ENCODE measurements around the gene LY6G5B. TPM values are rescaled to one million over a fixed set of nuclear protein-coding genes. Genes with fewer than 3 reads are reported as not detected.

The LY6G5B gene
- total RNA-seq, 2 donors from 2014 or later: 1.8 to 13.0 TPM

GRCh38 chr6:31686483-31686882, 16.7 kb downstream of the LY6G5B start:
- Histone ChIP-seq H3K36me3 (peaks cover 15 to 20% of the 10 kb centered on the region in 2 donors), H3K9me3 (no peaks in the 10 kb centered on the region)
- intact Hi-C loops (cut with DNase I): no loop called here

GRCh38 chr6:31687321-31687720, 17.5 kb downstream of the LY6G5B start:
- no peak overlapping the region for H3K4me3 ChIP-seq
- 84% methylated on average over 8 of the region's 8 CpGs for WGBS
- intact Hi-C loops (cut with DNase I): no loop called here
- no peaks in the 10 kb centered on the region for H3K9me3 ChIP-seq
- peaks cover 15 to 20% of the 10 kb centered on the region in 2 donors for H3K36me3 ChIP-seq
- no peak overlapping the region for H3K27ac ChIP-seq
- H3K4me1 ChIP-seq (replicated peaks): no peaks in the 10 kb centered on the region
- no peak for DNase-seq (ENCODE audit: low spot score)
- TF ChIP-seq POLR2A (IDR thresholded peaks at IDR 0.05) (no peak), POLR2AphosphoS5 (IDR thresholded peaks at IDR 0.05) (no peak), CTCF (IDR thresholded peaks at IDR 0.05) (no peak)
- no peaks in the 10 kb centered on the region for H3K27me3 ChIP-seq (replicated peaks; ENCODE audit: insufficient read depth)

More at GRCh38 chr6:31686483-31686882, 16.7 kb downstream of the LY6G5B start:
- TF ChIP-seq CTCF (IDR thresholded peaks at IDR 0.05): no peak
- H3K4me1 ChIP-seq (replicated peaks): no peaks in the 10 kb centered on the region
- DNase-seq (ENCODE audit: low spot score): no peak
- WGBS: 79% methylated on average over 5 of the region's 5 CpGs
- H3K4me3 ChIP-seq: no peak overlapping the region
- no peak overlapping the region for H3K27ac ChIP-seq
- H3K27me3 ChIP-seq (replicated peaks; ENCODE audit: insufficient read depth): no peaks in the 10 kb centered on the region

- intact Hi-C loops (cut with DNase I): no loop called here
- no peak overlapping the region for H3K27ac ChIP-seq
- DNase-seq (ENCODE audit: low spot score): no peak
- no peak overlapping the region for H3K4me3 ChIP-seq
- H3K4me1 ChIP-seq (replicated peaks): no peaks in the 10 kb centered on the region
- no peaks in the 10 kb centered on the region for H3K27me3 ChIP-seq (replicated peaks; ENCODE audit: insufficient read depth)
- H3K36me3 ChIP-seq: peaks cover 15 to 20% of the 10 kb centered on the region in 2 donors
- WGBS: 78% methylated on average over 14 of the region's 14 CpGs
- no peak for TF ChIP-seq CTCF (IDR thresholded peaks at IDR 0.05)
- TF ChIP-seq POLR2AphosphoS5 (IDR thresholded peaks at IDR 0.05): no peak
- no peak for TF ChIP-seq POLR2A (IDR thresholded peaks at IDR 0.05)
- no peaks in the 10 kb centered on the region for H3K9me3 ChIP-seq
Observed at GRCh38 chr6:31687860-31688693, 18.3 kb downstream of the LY6G5B start.

- Histone ChIP-seq H3K27ac (no peak overlapping the region), H3K4me3 (no peak overlapping the region)
Observed at GRCh38 chr6:31689249-31690110, 19.7 kb downstream of the LY6G5B start.

More at GRCh38 chr6:31689249-31690110, 19.7 kb downstream of the LY6G5B start:
- Histone ChIP-seq H3K27me3 (replicated peaks; ENCODE audit: insufficient read depth) (no peaks in the 10 kb centered on the region), H3K4me1 (replicated peaks) (no peaks in the 10 kb centered on the region), H3K36me3 (peaks cover 15 to 20% of the 10 kb centered on the region in 2 donors), H3K9me3 (no peaks in the 10 kb centered on the region)
- DNase-seq (ENCODE audit: low spot score): no peak
- intact Hi-C loops (cut with DNase I): no loop called here
- 75% methylated on average over 11 of the region's 11 CpGs for WGBS
- TF ChIP-seq POLR2A (IDR thresholded peaks at IDR 0.05) (no peak), POLR2AphosphoS5 (IDR thresholded peaks at IDR 0.05) (no peak), CTCF (IDR thresholded peaks at IDR 0.05) (peak in 1 of 4 experiments; percentile 5)
